HEK293 (cell line): Measurements from ENCODE around the gene CKLF.

Experiments used
- CTCF ChIP-seq: fragments of 450-650 bp; formaldehyde crosslinking; IDR thresholded peaks from 2 replicates; pipeline ENCODE4 v1.5.1; 2016; ENCODE audit warnings: missing biosample characterization, missing genetic modification characterization
- HIC1 ChIP-seq: fragments of 450-650 bp; formaldehyde crosslinking; IDR thresholded peaks from 2 replicates; pipeline ENCODE4 v1.5.1; 2016; ENCODE audit warnings: missing biosample characterization, missing genetic modification characterization
- REST ChIP-seq: fragments of 450-650 bp; formaldehyde crosslinking; IDR thresholded peaks from 2 replicates; pipeline ENCODE4 v1.5.1; 2016; ENCODE audit warnings: missing biosample characterization, missing genetic modification characterization
- SETDB1 ChIP-seq: IDR thresholded peaks from one replicate; pipeline ENCODE4 v1.6.1; 2017; ENCODE audit warnings: mild to moderate bottlenecking, low read length, moderate library complexity, mixed read lengths; ENCODE audit not compliant: insufficient read length
- ZBTB11 ChIP-seq: fragments of 450-650 bp; formaldehyde crosslinking; conservative IDR thresholded peaks from 2 replicates; pipeline ENCODE4 v1.5.1; 2016; ENCODE audit warnings: low read depth, missing biosample characterization, missing genetic modification characterization
- ZBTB6 ChIP-seq: fragments of 450-650 bp; formaldehyde crosslinking; IDR thresholded peaks from 2 replicates; pipeline ENCODE4 v1.5.1; 2017; ENCODE audit warnings: missing biosample characterization, missing genetic modification characterization
- ZNF23 ChIP-seq: fragments of 450-650 bp; formaldehyde crosslinking; IDR thresholded peaks from 2 replicates; pipeline ENCODE4 v1.5.1; 2016; ENCODE audit warnings: missing biosample characterization, missing genetic modification characterization, borderline replicate concordance
- ZNF311 ChIP-seq: fragments of 450-650 bp; formaldehyde crosslinking; IDR thresholded peaks from 2 replicates; pipeline ENCODE4 v1.5.1; 2017; ENCODE audit warnings: missing biosample characterization, missing genetic modification characterization, borderline replicate concordance
- ZNF398 ChIP-seq: fragments of 450-650 bp; formaldehyde crosslinking; IDR thresholded peaks from 2 replicates; pipeline ENCODE4 v1.5.1; 2017; ENCODE audit warnings: missing biosample characterization, missing genetic modification characterization
- ZNF433 ChIP-seq: fragments of 450-650 bp; formaldehyde crosslinking; IDR thresholded peaks from 2 replicates; pipeline ENCODE4 v1.5.1; 2016; ENCODE audit warnings: missing biosample characterization, missing genetic modification characterization, low read depth
- ZNF585B ChIP-seq: fragments of 450-650 bp; formaldehyde crosslinking; IDR thresholded peaks from 2 replicates; pipeline ENCODE4 v1.5.1; 2016; ENCODE audit warnings: missing biosample characterization, missing genetic modification characterization
- ZNF777 ChIP-seq: fragments of 450-650 bp; formaldehyde crosslinking; IDR thresholded peaks from 2 replicates; pipeline ENCODE4 v1.5.1; 2017; ENCODE audit warnings: missing biosample characterization, missing genetic modification characterization, borderline replicate concordance

GRCh38 chr16:66508914-66509496 lies 43.4 kb upstream of the CKLF start:
- TF ChIP-seq REST (no peak), ZNF398 (no peak), ZNF585B (no peak), ZBTB11 (tag by site-specific recombination) (no peak), CTCF (tag by site-specific recombination) (no peak), ZNF23 (tag by site-specific recombination) (no peak), SETDB1 (no peak), ZBTB6 (no peak), HIC1 (tag by site-specific recombination) (no peak), ZNF777 (tag by site-specific recombination) (no peak), ZNF311 (tag by site-specific recombination) (no peak), ZNF433 (tag by site-specific recombination) (no peak)
